ENCODE measurements around the gene ADORA3. TPM values are rescaled to one million over a fixed set of nuclear protein-coding genes. Genes with fewer than 3 reads are reported as not detected.

ADORA3 gene
- total RNA-seq, 2 donors from 2014 or later, result 1.2 to 1.3 TPM

DNA sequence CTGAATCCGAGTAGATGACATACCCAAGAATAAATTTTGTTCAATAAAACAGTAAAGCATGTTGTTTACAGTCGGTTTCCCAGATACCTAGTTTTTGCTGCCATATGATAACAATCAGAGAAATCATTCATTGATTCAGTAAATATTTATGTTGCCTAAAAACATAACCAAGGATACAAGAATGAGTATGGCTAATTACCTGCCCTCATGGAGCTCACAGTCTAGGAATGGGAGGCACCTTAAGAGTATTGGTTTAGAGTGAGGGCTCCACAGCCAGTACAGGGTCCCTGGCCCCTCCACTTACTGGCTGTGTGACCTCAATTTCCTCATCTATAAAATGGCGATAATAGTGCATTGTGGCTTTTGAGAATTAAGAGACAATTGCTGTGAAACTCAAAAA, 53.2 kb downstream of the ADORA3 start:
- no peaks in the 10 kb centered on the region for H3K27me3 ChIP-seq
- intact Hi-C loops (cut with DNase I), result no loop called here
- no peaks in the 10 kb centered on the region for H3K36me3 ChIP-seq
- H3K27ac ChIP-seq, result no peak overlapping the region
- H3K4me3 ChIP-seq, result peak overlapping the region; percentile 63
- H3K9ac ChIP-seq (ENCODE audit: low read depth in 2 of 2, low read length in 2 of 2), result peak overlapping the region; percentile 97 to 98
- H3K4me1 ChIP-seq, result no peaks in the 10 kb centered on the region
- H3K9me3 ChIP-seq, result no peaks in the 10 kb centered on the region
- no peak for DNase-seq
- TF ChIP-seq CTCF (IDR thresholded peaks at IDR 0.05), result no peak

GRCh38 chr1:111449703-111450017, 53.8 kb downstream of the ADORA3 start:
- Histone ChIP-seq H3K36me3 (no peaks in the 10 kb centered on the region), H3K9me3 (no peaks in the 10 kb centered on the region), H3K9ac (ENCODE audit: low read depth in 2 of 2, low read length in 2 of 2) (peak overlapping the region; percentile 97 to 98), H3K27me3 (no peaks in the 10 kb centered on the region), H3K4me1 (no peaks in the 10 kb centered on the region), H3K4me3 (peak overlapping the region; percentile 63), H3K27ac (peak overlapping the region; percentile 64)
- no peak for DNase-seq
- intact Hi-C loops (cut with DNase I), result no loop called here
- TF ChIP-seq CTCF (IDR thresholded peaks at IDR 0.05), result no peak

Other genes starting within 250 kb of the ADORA3 start
- gene CHIA, start 212.8 kb downstream of the ADORA3 start, total RNA-seq, result not detected
- gene OVGP1, start 75.9 kb downstream of the ADORA3 start, total RNA-seq, result 1 to 10 TPM; 1.7 to 2.2 TPM
- gene WDR77, start 54.4 kb downstream of the ADORA3 start, total RNA-seq, result 10 to 100 TPM; 19.9 to 42.0 TPM
- gene ATP5PB, start 54.2 kb downstream of the ADORA3 start, total RNA-seq, result 100 to 1,000 TPM; 488 to 502 TPM
- gene C1orf162, start 29.6 kb downstream of the ADORA3 start, total RNA-seq, result 1 to 10 TPM; 2.8 to 3.3 TPM
- 1 to 10 TPM in 1 of 2 donors, under 1 TPM in 1; 0.42 to 1.1 TPM for gene TMIGD3, start within 50 bp of the ADORA3 start, total RNA-seq
- 100 to 1,000 TPM in 1 of 2 donors, 10 to 100 TPM in 1; 83.9 to 146 TPM for gene RAP1A, start 116.2 kb upstream of the ADORA3 start, total RNA-seq
- gene INKA2, start 235.8 kb upstream of the ADORA3 start, total RNA-seq, result 1 to 10 TPM; 2.2 to 4.0 TPM

All from colonic mucosa (tissue), 4 donors.